WTC11 (cell line): ENCODE results near the gene PTGER3. TPM values are rescaled to one million over a fixed set of nuclear protein-coding genes. Genes with fewer than 3 reads are reported as not detected.

Source experiments
- ATAC-seq: fragments of 200-7000 bp; cut with Tn5 transposase; 2 replicates; pipeline ENCODE4 v1.10.0; 2021; ENCODE audit warnings: mild to moderate bottlenecking, moderate library complexity
- CTCF ChIA-PET: fragments of 300-600 bp; sonication (Branson Sonifier 250); formaldehyde crosslinking; loops from one replicate; lab custom pipeline; 2021; ENCODE audit warnings: antibody characterized with exemption; lab: Charles Lee
- POLR2A ChIA-PET: fragments of 350-600 bp; sonication (Branson Sonifier 250); formaldehyde crosslinking; loops from one replicate; lab custom pipeline; 2021; ENCODE audit warnings: antibody characterized with exemption; lab: Charles Lee
- DNase-seq: peaks from one replicate; pipeline ENCODE4 v3.0.0; 2021; ENCODE audit warnings: low spot score
- H3K27ac Mint-ChIP-seq: 2 replicates; pipeline ENCODE4 v1.8.0; 2021; ENCODE audit warnings: mixed read lengths
- H3K27me3 Mint-ChIP-seq: 2 replicates; pipeline ENCODE4 v1.8.0; 2021; ENCODE audit warnings: low read depth, mild to moderate bottlenecking, moderate library complexity, mixed read lengths
- H3K36me3 Mint-ChIP-seq: 2 replicates; pipeline ENCODE4 v1.8.0; 2021; ENCODE audit warnings: mixed read lengths
- H3K4me1 Mint-ChIP-seq: 2 replicates; pipeline ENCODE4 v1.8.0; 2022; ENCODE audit warnings: mixed read lengths
- H3K4me3 Mint-ChIP-seq: 2 replicates; pipeline ENCODE4 v1.8.0; 2021; ENCODE audit warnings: mild to moderate bottlenecking, moderate library complexity, mixed read lengths
- H3K9me3 Mint-ChIP-seq: 2 replicates; pipeline ENCODE4 v1.8.0; 2021; ENCODE audit warnings: mixed read lengths
- AFF4 ChIP-seq: sonication (generic); formaldehyde crosslinking; IDR thresholded peaks from 2 replicates; pipeline ENCODE4 v1.8.1; 2023; ENCODE audit warnings: mild to moderate bottlenecking, missing genetic modification reagents, borderline replicate concordance
- AR ChIP-seq: fragments of 250-450 bp; sonication (Bioruptor Pico); IDR thresholded peaks from 2 replicates; pipeline ENCODE4 v1.9.0; 2021; ENCODE audit warnings: mild to moderate bottlenecking
- CBFB ChIP-seq: sonication (generic); formaldehyde crosslinking; IDR thresholded peaks from 2 replicates; pipeline ENCODE4 v1.8.1; 2022; ENCODE audit warnings: mild to moderate bottlenecking, low read depth, missing genetic modification reagents
- E2F1 ChIP-seq: sonication (generic); formaldehyde crosslinking; IDR thresholded peaks from 2 replicates; pipeline ENCODE4 v1.8.0; 2022; ENCODE audit warnings: mild to moderate bottlenecking, missing genetic modification reagents
- FOXK1 ChIP-seq: sonication (generic); formaldehyde crosslinking; IDR thresholded peaks from 2 replicates; pipeline ENCODE4 v1.8.0; 2022; ENCODE audit warnings: mild to moderate bottlenecking, moderate library complexity, missing genetic modification reagents
- GRHL2 ChIP-seq: fragments of 250-450 bp; sonication (Bioruptor Pico); IDR thresholded peaks from 2 replicates; pipeline ENCODE4 v1.8.0; 2022; ENCODE audit warnings: mild to moderate bottlenecking, moderate library complexity; ENCODE audit not compliant: insufficient replicate concordance, severe bottlenecking
- GTF2I ChIP-seq: fragments of 250-450 bp; sonication (Bioruptor Pico); conservative IDR thresholded peaks from 2 replicates; pipeline ENCODE4 v1.4.0; 2021; ENCODE audit warnings: mild to moderate bottlenecking
- JAZF1 ChIP-seq: fragments of 250-450 bp; sonication (Bioruptor Pico); IDR thresholded peaks from 2 replicates; pipeline ENCODE4 v1.9.0; 2021; ENCODE audit warnings: moderate library complexity, mild to moderate bottlenecking, inconsistent platforms
- NFE2L1 ChIP-seq: sonication (generic); formaldehyde crosslinking; IDR thresholded peaks from 2 replicates; pipeline ENCODE4 v1.8.1; 2023; ENCODE audit warnings: missing genetic modification reagents
- NR3C1 ChIP-seq: sonication (generic); formaldehyde crosslinking; conservative IDR thresholded peaks from 2 replicates; pipeline ENCODE4 v1.8.1; 2023; ENCODE audit warnings: low read depth, mild to moderate bottlenecking, missing genetic modification reagents
- OVOL2 ChIP-seq: fragments of 250-450 bp; sonication (Bioruptor Pico); IDR thresholded peaks from 2 replicates; pipeline ENCODE4 v1.9.0; 2021; ENCODE audit warnings: mild to moderate bottlenecking, borderline replicate concordance
- PREB ChIP-seq: sonication (generic); formaldehyde crosslinking; IDR thresholded peaks from 2 replicates; pipeline ENCODE4 v1.8.1; 2022; ENCODE audit warnings: mild to moderate bottlenecking, missing genetic modification reagents, moderate library complexity, borderline replicate concordance
- SMAD3 ChIP-seq: sonication (generic); formaldehyde crosslinking; IDR thresholded peaks from 2 replicates; pipeline ENCODE4 v1.8.0; 2022; ENCODE audit warnings: missing genetic modification reagents, mild to moderate bottlenecking, borderline replicate concordance
- SOX15 ChIP-seq: fragments of 250-450 bp; sonication (Bioruptor Pico); IDR thresholded peaks from 2 replicates; pipeline ENCODE4 v1.9.0; 2021; ENCODE audit warnings: mild to moderate bottlenecking
- STAT6 ChIP-seq: sonication (generic); formaldehyde crosslinking; conservative IDR thresholded peaks from 2 replicates; pipeline ENCODE4 v1.8.1; 2023; ENCODE audit warnings: mild to moderate bottlenecking, low read depth, missing genetic modification reagents, moderate library complexity
- USF1 ChIP-seq: sonication (generic); formaldehyde crosslinking; IDR thresholded peaks from 2 replicates; pipeline ENCODE4 v1.8.0; 2022; ENCODE audit warnings: mild to moderate bottlenecking, missing genetic modification reagents
- ZNF138 ChIP-seq: sonication (generic); formaldehyde crosslinking; conservative IDR thresholded peaks from 2 replicates; pipeline ENCODE4 v1.8.1; 2022; ENCODE audit warnings: mild to moderate bottlenecking, moderate library complexity, missing genetic modification reagents
- ZNF263 ChIP-seq: sonication (generic); formaldehyde crosslinking; IDR thresholded peaks from 2 replicates; pipeline ENCODE4 v1.8.1; 2022; ENCODE audit warnings: low read depth, mild to moderate bottlenecking, moderate library complexity, missing genetic modification reagents
- ZNF317 ChIP-seq: sonication (generic); formaldehyde crosslinking; IDR thresholded peaks from 2 replicates; pipeline ENCODE4 v1.8.1; 2023; ENCODE audit warnings: low read depth, mild to moderate bottlenecking, moderate library complexity, missing genetic modification reagents, borderline replicate concordance
- total RNA-seq: library from RNA; stranded (reverse); gene quantifications from 3 replicates; pipeline ENCODE4 v1.2.3, GENCODE V29; 2021

Gene PTGER3
- total RNA-seq, 1 experiment from 2014 or later, result 0.50 TPM

- ChIA-PET POLR2A (no interaction called here), CTCF (no interaction called here)
- no peaks in the 10 kb centered on the region for H3K9me3 Mint-ChIP-seq
- no peak overlapping the region for H3K27ac Mint-ChIP-seq
- ATAC-seq (no peak), DNase-seq (no peak)
- peaks cover 74% of the 10 kb centered on the region for H3K36me3 Mint-ChIP-seq
- no peaks in the 10 kb centered on the region for H3K27me3 Mint-ChIP-seq
- no peaks in the 10 kb centered on the region for H3K4me1 Mint-ChIP-seq
- H3K4me3 Mint-ChIP-seq, result no peak overlapping the region
- no peak for TF ChIP-seq GTF2I (CRISPR knock-in tag)
- no peak for TF ChIP-seq NFE2L1 (CRISPR knock-in tag)
- no peak for TF ChIP-seq ZNF263 (CRISPR knock-in tag)
- TF ChIP-seq STAT6 (CRISPR knock-in tag), result no peak
- TF ChIP-seq E2F1 (CRISPR knock-in tag), result no peak
- TF ChIP-seq OVOL2 (CRISPR knock-in tag), result no peak
- no peak for TF ChIP-seq JAZF1
- TF ChIP-seq NR3C1 (CRISPR knock-in tag), result no peak
- TF ChIP-seq ZNF317 (CRISPR knock-in tag), result no peak
- no peak for TF ChIP-seq ZNF138 (CRISPR knock-in tag)
- no peak for TF ChIP-seq CBFB (CRISPR knock-in tag)
- TF ChIP-seq AFF4 (CRISPR knock-in tag), result no peak
Measured at GRCh38 chr1:71071720-71072119, 24.1 kb upstream of the PTGER3 start.

- Mint-ChIP-seq H3K4me1 (no peaks in the 10 kb centered on the region), H3K9me3 (no peaks in the 10 kb centered on the region), H3K27me3 (no peaks in the 10 kb centered on the region), H3K27ac (no peak overlapping the region), H3K4me3 (no peak overlapping the region), H3K36me3 (peaks cover 75% of the 10 kb centered on the region)
- DNase-seq, result no peak
- ChIA-PET POLR2A (interaction anchor here (0.7 kb wide), 1 partner anchor 953 kb away, joined by 4 read pairs; no protein-coding TSS in a partner anchor), CTCF (no interaction called here)
- no peak for ATAC-seq
- TF ChIP-seq FOXK1 (no peak), GTF2I (CRISPR knock-in tag) (no peak), USF1 (CRISPR knock-in tag) (no peak), JAZF1 (no peak), SOX15 (no peak), GRHL2 (CRISPR knock-in tag) (no peak), SMAD3 (CRISPR knock-in tag) (no peak), PREB (CRISPR knock-in tag) (no peak), AR (CRISPR knock-in tag) (no peak)
Measured at GRCh38 chr1:71068325-71069240, 21.0 kb upstream of the PTGER3 start.
